HEK293 (cell line): ENCODE results near the gene CDC20.

Source experiments
- CTCF ChIP-seq: fragments of 450-650 bp; formaldehyde crosslinking; IDR thresholded peaks from 2 replicates; pipeline ENCODE4 v1.5.1; 2016; ENCODE audit warnings: missing biosample characterization, missing genetic modification characterization
- GFI1B ChIP-seq: fragments of 450-650 bp; formaldehyde crosslinking; IDR thresholded peaks from 2 replicates; pipeline ENCODE4 v1.5.1; 2016; ENCODE audit warnings: missing biosample characterization, missing genetic modification characterization
- ZNF23 ChIP-seq: fragments of 450-650 bp; formaldehyde crosslinking; IDR thresholded peaks from 2 replicates; pipeline ENCODE4 v1.5.1; 2016; ENCODE audit warnings: missing biosample characterization, missing genetic modification characterization, borderline replicate concordance
- ZNF274 ChIP-seq, 2 experiments: fragments of 200-500 bp in 1 of 2; fragments of 450-650 bp in 1 of 2; sonication (Bioruptor generic) in 1 of 2; formaldehyde crosslinking in 1 of 2; IDR thresholded peaks; 2 replicates each; pipeline versions ENCODE4 v1.5.1 to v1.6.1; 2014 to 2016; ENCODE audit warnings: borderline replicate concordance in 1 of 2, inconsistent platforms in 1 of 2, low read length in 1 of 2, missing biosample characterization in 1 of 2, missing genetic modification characterization in 1 of 2
- ZNF280D ChIP-seq: fragments of 450-650 bp; formaldehyde crosslinking; IDR thresholded peaks from 2 replicates; pipeline ENCODE4 v1.5.1; 2016; ENCODE audit warnings: missing biosample characterization, missing genetic modification characterization
- ZNF398 ChIP-seq: fragments of 450-650 bp; formaldehyde crosslinking; IDR thresholded peaks from 2 replicates; pipeline ENCODE4 v1.5.1; 2017; ENCODE audit warnings: missing biosample characterization, missing genetic modification characterization
- ZNF416 ChIP-seq: fragments of 450-650 bp; formaldehyde crosslinking; IDR thresholded peaks from 2 replicates; pipeline ENCODE4 v1.5.1; 2016; ENCODE audit warnings: missing biosample characterization, missing genetic modification characterization
- ZSCAN30 ChIP-seq: fragments of 450-650 bp; IDR thresholded peaks from 2 replicates; pipeline ENCODE4 v1.5.1; 2018; ENCODE audit warnings: missing biosample characterization, mild to moderate bottlenecking, missing genetic modification characterization, moderate library complexity

- TF ChIP-seq ZNF280D (tag by site-specific recombination) (peak; percentile 74; the same call in 1 of the 2 replicates), ZNF416 (tag by site-specific recombination) (no peak), ZNF274 (IDR thresholded peaks at IDR 0.05; ENCODE audit: low read length) (no peak), ZNF274 (tag by site-specific recombination; IDR thresholded peaks at IDR 0.05; ENCODE audit: borderline replicate concordance) (no peak), ZSCAN30 (peak; percentile 69), ZNF398 (tag by site-specific recombination) (no peak), CTCF (tag by site-specific recombination) (peak; percentile 39; the same call in 1 of the 2 replicates), ZNF23 (tag by site-specific recombination) (no peak), GFI1B (tag by site-specific recombination) (no peak)
Observed at GRCh38 chr1:43348809-43349593, 9.8 kb upstream of the CDC20 start.
